GM18511 (cell line): ENCODE data around the gene KIFC1.

Experiments used
- ATAC-seq: cut with Tn5 transposase; IDR thresholded peaks from one replicate; pipeline ENCODE4 v1.9.1; 2021; ENCODE audit warnings: mild to moderate bottlenecking, moderate library complexity; ENCODE audit not compliant: unreplicated experiment

KIFC1 gene

GRCh38 chr6:33410050-33410710 lies 18.6 kb downstream of the KIFC1 start:
- ATAC-seq = peak; percentile 82

- peak; percentile 42 for ATAC-seq
Measured at GRCh38 chr6:33410711-33411631, 19.3 kb downstream of the KIFC1 start, which contains the start of gene PHF1. Gene PHF1, plus strand, starts transcription at chr6:33411014. Its CDS starts 1,250 bp downstream, at chr6:33412264.

DNA sequence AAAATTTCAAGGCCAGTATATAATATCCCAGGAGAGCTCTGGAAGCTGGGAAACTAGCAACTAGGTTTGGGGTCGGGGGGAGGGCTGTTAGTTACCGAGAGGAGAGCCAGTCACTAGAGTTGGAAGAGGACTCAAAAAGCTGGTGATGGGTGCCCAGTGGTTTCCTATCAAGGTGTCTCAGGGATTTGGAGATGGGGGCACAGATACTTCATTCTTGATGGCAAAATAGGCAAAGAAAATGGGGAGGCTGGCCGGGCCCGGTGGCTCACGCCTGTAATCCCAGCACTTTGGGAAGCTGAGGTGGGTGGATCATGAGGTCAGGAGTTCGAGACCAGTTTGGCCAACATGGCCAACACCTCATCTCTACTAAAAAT lies 20.0 kb downstream of the KIFC1 start:
- no peak for ATAC-seq

GRCh38 chr6:33412140-33413009 lies 20.8 kb downstream of the KIFC1 start:
- no peak for ATAC-seq

DNA sequence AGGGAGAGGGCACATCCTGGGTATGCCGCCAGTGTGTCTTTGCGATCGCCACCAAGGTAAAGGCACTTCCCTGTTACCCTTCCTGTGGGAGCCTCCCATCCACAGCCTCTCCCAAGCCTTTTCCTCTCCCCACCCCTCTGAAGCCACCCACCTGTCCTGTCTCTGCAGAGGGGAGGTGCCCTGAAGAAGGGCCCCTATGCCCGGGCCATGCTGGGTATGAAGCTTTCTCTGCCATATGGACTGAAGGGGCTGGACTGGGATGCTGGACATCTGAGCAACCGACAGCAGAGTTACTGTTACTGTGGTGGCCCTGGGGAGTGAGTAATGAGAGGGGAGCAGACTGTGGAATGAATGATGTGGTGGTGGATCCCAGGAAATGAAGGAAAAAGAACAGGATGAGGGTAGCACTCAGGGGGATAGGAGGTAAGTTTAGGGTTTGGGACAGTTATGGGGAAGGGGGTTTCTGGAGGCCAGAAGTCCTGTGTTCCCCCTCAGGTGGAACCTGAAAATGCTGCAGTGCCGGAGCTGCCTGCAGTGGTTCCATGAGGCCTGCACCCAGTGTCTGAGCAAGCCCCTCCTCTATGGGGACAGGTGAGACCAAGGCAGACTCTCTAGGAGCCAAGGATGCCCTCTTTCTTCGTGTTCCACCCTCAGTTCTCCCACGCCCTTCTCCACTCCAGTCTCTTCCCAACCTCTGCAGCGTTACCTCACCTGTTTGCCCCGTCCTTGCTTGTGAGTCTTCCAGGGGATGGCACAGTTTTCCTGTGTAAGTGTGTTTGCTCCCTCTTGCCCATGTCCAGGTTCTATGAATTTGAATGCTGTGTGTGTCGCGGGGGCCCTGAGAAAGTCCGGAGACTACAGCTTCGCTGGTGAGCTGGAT lies 21.9 kb downstream of the KIFC1 start:
- no peak for ATAC-seq

DNA sequence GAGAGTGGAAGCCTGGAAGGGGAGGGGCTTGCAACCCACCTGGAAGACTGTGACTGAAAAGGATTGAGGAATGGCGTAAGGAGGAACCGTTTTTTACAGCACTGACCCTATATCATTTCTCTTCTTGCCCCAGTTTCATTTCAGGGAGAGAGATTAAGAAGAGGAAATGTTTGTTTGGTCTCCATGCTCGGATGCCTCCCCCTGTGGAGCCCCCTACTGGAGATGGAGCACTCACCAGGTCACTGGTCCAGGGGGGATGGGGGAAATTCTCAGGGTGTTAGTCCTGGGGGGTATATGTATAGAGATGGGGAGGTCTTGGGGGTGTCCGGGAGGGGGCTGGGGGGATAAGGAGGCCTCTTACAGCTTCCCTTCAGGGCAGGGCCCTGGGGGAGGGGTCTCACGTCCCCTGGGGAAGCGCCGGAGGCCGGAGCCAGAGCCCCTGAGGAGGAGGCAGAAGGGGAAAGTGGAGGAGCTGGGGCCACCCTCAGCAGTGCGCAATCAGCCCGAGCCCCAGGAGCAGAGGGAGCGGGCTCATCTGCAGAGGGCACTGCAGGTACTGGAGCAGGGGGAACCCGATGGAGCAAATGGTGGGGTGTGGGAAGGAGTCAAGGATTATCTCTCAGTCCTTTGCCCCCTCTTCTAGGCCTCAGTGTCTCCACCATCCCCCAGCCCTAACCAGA lies 23.1 kb downstream of the KIFC1 start:
- no peak for ATAC-seq

DNA sequence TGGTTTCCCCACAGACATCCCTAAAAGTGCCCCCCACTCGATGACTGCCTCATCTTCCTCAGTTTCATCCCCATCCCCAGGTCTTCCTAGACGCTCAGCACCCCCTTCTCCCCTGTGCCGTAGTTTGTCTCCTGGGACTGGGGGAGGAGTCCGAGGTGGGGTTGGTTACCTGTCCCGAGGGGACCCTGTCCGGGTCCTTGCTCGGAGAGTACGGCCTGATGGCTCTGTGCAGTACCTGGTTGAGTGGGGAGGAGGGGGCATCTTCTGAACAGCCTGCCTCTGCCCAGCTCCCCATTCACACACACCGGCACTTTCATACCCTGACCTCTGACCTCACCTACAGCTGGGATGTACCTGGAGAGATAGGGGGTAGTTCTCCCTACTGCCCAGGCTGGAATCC lies 24.2 kb downstream of the KIFC1 start:
- ATAC-seq = no peak

GRCh38 chr6:33416386-33417127 lies 24.9 kb downstream of the KIFC1 start:
- no peak for ATAC-seq

DNA sequence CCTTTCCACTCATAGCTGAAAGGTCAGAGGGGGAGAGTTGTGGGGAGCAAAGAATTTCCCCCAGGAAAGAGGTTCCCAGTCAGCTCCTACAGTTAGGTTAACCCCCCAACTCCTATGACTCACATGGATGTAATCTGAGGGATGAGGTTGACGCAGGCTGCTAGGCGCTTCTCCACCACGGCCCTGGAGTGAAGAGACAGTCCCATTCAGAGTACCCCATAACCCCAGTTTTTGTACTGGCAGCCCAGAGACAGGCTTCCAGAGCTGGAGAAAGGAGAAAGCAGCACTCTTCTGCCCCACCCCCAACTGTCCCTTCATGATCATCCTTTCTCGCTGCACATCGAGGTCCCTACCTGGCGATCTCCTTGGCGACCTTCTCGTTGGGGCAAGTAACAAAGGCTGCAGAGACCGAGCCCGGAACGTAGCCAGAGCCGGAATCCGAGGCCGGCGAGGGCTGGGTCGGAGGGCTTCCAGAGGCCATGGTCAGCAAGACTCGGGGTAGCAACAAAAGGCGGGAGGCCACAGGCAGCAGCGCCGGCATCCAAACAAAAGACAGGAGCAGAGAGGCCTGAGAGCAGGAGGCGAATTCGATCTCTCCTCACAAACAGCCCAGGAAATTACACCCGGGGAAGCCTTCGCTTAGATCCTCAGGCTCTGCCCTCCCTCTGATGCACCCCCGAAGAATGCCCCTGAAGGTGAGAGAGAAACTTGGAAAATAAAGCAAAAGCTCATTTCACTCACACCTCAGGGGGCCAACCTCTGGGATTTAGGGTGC lies 25.7 kb downstream of the KIFC1 start:
- ATAC-seq = no peak

GRCh38 chr6:33417903-33418689 lies 26.5 kb downstream of the KIFC1 start, which contains the start of gene CUTA:
Gene CUTA, minus strand, starts transcription at chr6:33418107. Its CDS starts 107 bp downstream, at chr6:33418000.
- ATAC-seq = peak; percentile 90

DNA sequence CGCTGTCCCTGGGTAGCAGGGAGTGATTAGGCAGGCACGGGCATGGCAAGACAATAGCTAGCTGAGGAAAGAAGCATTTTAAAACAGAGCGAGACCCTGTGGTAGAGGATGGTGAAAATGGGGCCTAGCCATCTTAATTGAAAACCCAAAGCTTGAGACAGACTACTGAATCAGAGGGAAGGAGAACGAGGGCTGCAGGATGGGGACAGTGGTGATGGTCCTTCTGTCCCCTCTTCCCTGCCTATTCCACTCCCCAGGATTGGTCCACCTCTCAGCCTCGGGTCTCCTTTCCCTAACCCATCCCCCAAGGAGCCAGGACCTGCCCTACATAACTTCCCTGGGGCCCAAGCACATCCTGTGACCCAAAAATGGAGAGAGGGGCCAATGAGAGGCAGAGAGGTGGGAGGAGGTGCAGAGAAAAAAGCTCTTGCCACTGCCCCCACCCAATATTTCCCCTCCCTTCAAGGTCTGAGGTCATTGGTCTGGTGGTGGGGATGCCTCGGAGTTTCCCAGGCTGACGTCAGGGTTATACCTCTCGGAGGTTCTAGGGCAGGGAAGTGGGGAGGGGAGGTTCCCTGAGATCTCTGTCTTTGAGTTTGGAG lies 27.2 kb downstream of the KIFC1 start:
- no peak for ATAC-seq

- no peak for ATAC-seq
Measured at GRCh38 chr6:33419580-33420490, 28.2 kb downstream of the KIFC1 start, which contains the start of gene SYNGAP1. Gene SYNGAP1, plus strand, starts transcription at chr6:33420065. Its CDS starts 200 bp downstream, at chr6:33420265.

GRCh38 chr6:33420491-33421343 lies 29.1 kb downstream of the KIFC1 start:
- ATAC-seq = no peak

DNA sequence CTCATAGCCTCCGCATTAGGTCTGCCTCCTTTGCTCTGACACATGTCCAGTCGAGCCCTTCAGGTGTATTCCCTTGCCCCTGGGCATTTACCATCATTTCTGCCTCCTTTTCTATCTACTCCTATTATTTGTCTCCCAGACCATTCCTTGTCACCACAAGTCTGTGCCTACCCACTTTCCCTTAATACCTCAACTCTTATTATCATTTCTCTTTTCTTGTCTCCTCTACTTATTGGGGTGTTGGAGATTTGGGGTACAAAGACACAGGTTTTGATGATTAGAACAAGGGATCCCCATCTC lies 29.7 kb downstream of the KIFC1 start:
- ATAC-seq = no peak

DNA sequence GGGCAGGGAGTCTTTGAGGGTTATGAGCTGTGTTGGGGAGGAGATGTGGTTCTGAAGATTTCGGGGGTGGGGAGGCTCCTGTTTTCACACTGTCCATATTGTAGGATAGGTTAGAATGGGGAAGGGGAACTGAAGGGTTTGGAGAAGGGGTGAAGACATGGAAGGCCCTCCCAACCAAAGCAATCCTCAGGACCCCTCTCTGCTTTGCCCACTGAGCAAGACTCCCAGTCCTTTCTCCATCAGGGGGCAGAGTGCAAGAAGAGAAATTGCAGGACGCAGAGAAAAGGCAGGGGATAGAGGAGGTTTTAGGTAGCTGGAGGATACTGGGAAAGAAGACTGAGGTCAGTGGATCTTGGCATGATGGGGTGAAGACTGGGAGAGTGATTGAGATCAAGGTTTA lies 32.2 kb downstream of the KIFC1 start:
- no peak for ATAC-seq
